ENCODE data around the gene PHIP.

- TF ChIP-seq, protein P1, sequence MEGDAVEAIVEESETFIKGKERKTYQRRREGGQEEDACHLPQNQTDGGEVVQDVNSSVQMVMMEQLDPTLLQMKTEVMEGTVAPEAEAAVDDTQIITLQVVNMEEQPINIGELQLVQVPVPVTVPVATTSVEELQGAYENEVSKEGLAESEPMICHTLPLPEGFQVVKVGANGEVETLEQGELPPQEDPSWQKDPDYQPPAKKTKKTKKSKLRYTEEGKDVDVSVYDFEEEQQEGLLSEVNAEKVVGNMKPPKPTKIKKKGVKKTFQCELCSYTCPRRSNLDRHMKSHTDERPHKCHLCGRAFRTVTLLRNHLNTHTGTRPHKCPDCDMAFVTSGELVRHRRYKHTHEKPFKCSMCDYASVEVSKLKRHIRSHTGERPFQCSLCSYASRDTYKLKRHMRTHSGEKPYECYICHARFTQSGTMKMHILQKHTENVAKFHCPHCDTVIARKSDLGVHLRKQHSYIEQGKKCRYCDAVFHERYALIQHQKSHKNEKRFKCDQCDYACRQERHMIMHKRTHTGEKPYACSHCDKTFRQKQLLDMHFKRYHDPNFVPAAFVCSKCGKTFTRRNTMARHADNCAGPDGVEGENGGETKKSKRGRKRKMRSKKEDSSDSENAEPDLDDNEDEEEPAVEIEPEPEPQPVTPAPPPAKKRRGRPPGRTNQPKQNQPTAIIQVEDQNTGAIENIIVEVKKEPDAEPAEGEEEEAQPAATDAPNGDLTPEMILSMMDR (IDR thresholded peaks at IDR 0.05): no peak
- no peak for TF ChIP-seq EP300 (IDR thresholded peaks at IDR 0.05; ENCODE audit: low read depth)
These were observed 46.0 kb downstream of the PHIP start for GRCh38 chr6:79031821-79032590.
